Hindlimb muscle (tissue), 1 donor: ENCODE measurements around the gene ATXN7L1. TPM values are rescaled to one million over a fixed set of nuclear protein-coding genes. Genes with fewer than 3 reads are reported as not detected.

Source experiments
- DNase-seq: peaks from one replicate; pipeline ENCODE4 v3.0.0-alpha.2; 2013
- polyA plus RNA-seq: library from polyadenylated mRNA; unstranded; fragments of 120-200 nt; gene quantifications from one replicate; pipeline ENCODE4 v1.2.1, GENCODE V29; 2013; ENCODE audit not compliant: insufficient read length

ATXN7L1 gene
- polyA plus RNA-seq, 1 donor = 7.5 TPM

GRCh38 chr7:105565190-105565589 lies 311.2 kb downstream of the ATXN7L1 start:
- no peak for DNase-seq

- no peak for DNase-seq
These were observed 316.5 kb downstream of the ATXN7L1 start for GRCh38 chr7:105559926-105560325.

Other genes starting within 250 kb of the ATXN7L1 start
- 14.9 TPM for gene CDHR3, start 86.7 kb upstream of the ATXN7L1 start, polyA plus RNA-seq
- gene SYPL1, start 235.7 kb upstream of the ATXN7L1 start, polyA plus RNA-seq = 60.0 TPM